Erythroblast (primary cell): Measurements from ENCODE around the gene RETREG2.

Source experiments
- GATA1 ChIP-seq: IDR thresholded peaks from 2 replicates; pipeline ENCODE4 v1.6.1; 2011; ENCODE audit warnings: low read depth, mild to moderate bottlenecking, control low read depth, low read length, moderate library complexity
- POLR2A ChIP-seq: IDR thresholded peaks from 2 replicates; pipeline ENCODE4 v1.6.1; 2011; ENCODE audit warnings: mild to moderate bottlenecking, low read length

GRCh38 chr2:219197388-219197787, 19.3 kb downstream of the RETREG2 start:
- no peak for TF ChIP-seq POLR2A
- TF ChIP-seq GATA1: no peak
